KG1 (cell line): ENCODE measurements around the gene SLC66A1.

ENCODE experiments used
- DNase-seq: peaks from one replicate; lab custom pipeline; 2025; lab: John Stamatoyannopoulos, UW

Gene SLC66A1

DNA sequence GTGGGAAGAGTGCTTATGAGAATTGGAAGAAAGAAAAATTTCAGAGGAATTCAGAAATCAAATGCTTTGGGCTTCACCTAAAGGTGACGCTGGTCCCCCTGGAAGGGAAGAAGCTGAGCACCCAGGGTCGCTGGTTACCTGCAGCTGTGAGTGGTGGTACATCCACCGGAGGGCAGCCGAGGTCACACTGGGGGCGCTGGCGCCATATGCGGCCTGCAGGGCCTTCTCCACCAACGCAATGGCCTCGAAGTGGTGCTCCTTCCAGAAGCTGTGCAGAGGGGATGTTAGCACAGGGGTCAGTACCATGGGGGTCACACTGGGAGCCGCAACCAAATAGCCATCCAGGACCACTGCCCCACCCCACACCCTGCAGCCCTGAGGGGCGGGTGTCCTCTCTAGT is 6.2 kb upstream of the SLC66A1 start:
- DNase-seq, result no peak

DNA sequence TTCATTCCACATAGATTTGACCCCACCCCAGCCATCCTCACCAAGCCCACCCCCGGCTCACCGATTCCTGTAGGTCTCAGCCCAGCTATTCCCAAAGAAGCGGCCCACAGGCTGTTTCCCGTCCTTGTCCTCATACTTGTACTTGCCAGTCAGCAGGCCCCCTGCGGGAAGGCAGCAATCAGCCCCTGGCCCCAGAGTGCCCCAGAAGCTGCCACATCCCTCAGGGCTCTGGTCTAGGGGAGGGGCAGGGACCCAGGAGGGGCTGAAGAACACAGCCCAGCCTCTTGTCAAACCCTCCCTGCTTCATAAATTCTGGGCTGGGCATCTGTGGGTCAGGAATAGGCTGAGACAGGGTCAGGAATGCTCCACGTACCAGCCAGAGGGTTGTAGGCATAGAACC is 5.2 kb upstream of the SLC66A1 start:
- no peak for DNase-seq

DNA sequence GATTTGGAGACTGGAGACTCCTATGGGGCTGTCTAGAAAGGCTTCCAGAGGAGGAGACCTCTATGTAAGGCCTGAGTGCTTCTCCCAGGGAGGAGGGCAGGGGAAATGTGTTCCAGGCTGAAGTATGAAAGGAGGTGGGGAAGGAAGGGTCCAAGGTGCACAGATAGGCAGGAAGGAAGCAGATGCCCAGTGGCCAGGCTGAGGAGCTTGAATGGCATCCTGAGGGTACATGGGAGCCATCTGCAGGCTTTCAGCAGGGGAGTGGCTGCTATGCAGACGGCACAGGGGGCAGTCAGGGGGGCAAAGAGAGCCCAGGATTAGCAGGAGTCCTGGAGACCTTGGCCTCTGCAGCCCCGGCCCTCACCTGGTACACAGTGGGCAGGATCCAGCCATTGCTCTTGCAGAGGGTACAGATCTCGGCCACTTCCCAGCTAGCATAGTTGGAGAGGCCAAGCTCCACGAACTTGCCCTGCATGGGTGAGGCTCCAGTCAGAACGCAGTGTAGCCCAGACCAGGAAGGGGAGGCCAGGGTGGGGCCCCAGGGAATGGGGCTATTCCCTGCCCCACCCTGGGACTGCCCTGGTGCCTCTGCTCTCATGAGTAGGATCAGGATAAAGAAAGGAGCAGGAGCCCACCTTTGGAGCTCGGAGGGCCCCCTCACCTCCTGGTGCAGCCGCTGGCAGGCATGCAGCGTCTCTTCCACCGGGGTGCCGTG is 4.2 kb upstream of the SLC66A1 start:
- DNase-seq, result no peak

DNA sequence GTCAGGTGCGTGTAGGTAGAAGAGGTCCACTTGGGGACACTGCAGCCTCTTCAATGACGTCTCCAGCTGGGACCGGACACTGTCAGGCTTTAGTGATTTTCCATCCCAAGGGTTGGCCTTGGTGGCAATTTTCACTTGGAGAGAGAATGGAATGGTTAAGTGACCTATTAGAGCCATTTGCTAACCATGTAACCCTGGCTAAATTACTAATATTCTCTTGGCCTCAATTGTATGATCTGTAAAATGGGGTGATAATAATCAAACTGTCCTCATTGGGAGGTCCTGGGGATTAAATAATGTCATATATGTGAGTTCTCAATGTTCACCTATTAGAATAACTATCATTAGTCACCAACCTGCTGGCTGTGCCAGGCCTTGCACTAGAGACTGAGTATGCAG is 3.6 kb upstream of the SLC66A1 start:
- DNase-seq, result no peak

DNA sequence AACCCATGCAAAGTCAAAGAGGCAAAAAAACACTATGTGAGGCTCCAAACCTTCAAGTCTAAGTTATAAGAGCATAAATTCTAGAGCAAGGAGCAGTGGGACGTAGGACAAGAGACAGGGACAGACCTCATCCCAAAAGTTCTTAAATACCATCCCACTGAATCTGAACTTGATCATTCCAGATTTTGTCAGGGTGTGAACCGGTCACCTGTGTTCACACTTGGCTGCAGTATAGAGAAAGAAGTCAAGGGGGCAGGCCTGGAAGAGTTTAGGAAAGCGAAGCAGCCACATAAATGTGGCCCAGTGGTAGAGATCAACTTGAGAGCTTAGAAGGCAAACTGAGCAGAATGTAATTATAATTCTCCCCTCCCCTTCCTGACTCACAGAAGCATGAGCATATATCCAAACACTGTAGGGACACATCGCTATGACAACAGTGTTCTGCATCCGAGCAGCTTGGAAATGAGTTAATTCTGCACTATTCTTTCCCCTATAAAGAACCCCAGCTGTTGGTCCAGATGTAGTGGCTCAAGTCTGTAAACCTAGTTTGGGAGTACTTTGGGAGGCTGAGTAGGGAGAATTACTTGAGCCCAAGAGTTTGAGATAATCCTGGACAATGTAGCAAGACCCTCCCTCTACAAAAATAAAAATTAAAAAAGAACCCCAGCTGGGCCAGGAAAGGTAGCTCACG is 2.9 kb upstream of the SLC66A1 start:
- no peak for DNase-seq

DNA sequence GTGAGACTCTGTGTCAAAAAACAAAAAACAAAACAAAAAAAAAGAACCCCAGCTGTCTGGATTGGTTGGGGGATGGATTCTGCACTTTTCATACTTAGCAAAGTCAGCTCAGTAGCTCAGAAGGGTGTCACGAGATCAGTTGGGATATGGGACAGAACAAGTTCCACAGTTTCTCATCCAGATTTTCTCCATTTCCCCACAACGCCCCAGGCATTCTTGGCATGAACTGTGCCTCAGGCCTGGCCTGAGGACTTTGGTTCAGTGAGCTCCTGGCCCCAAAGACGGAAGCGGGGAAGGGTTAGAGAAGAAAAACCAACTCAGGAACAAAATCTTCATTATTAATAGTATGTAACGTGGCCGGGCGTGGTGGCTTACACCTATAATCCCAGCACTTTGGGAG is 2.1 kb upstream of the SLC66A1 start:
- DNase-seq, result no peak

DNA sequence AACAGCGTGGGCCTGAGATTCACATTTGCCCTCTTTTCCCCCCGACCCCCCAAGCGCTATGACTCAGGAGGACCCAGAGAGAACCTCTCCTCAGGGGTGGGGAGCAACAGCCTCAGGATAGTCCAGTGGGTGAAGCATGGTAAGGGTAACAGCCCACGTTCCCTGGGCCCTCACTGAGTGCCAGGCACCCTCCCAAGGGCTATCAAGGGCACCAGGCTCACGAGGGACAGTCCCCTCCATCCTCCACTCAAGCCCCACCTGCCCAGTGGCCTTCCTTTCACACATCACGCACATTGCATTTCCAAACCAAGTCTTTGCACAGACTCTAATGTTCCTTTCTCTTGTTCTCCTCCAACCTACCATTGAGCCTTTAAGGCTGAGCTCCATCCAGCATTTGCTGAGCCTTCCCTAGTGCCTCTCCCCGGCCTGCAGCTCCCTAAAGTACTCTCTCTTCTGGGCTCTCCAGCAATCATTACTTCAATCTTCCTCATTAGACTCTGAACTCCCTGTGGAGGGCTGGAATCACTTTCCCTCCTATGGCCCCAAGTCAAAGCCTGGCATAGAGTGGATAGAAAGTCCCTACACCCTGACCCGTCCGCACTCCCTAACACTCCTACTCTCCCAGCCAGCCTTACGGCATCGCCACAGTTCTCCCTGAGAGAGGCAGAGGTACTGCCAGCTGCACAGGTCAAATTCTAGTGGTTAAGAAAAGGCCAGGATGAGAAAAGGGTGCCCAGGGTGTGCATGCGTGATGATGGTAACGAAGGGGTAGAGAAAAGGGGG is 1.2 kb upstream of the SLC66A1 start:
- DNase-seq, result no peak

DNA sequence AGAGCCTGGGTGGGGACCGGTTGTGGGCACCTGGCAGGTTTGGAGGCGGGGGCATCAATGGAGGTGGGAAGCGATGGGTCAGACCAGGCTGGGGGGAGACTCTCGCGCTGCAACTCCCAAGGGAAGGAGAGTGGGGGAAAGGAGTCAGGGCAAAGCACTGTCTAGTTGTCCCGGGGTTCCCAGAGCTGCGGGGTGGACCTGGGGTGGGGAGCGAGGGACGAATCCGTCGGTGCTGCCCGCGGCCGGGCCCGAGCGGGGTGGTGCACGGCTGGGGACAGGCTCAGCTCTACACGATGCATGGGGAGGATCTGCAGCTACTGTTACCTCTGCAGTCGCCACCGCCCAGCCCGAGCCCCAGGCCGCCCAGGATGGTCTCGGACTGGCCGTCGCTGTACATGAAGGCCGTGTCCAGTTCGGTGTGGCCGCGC is 609 bp upstream of the SLC66A1 start:
- DNase-seq, result no peak

DNA sequence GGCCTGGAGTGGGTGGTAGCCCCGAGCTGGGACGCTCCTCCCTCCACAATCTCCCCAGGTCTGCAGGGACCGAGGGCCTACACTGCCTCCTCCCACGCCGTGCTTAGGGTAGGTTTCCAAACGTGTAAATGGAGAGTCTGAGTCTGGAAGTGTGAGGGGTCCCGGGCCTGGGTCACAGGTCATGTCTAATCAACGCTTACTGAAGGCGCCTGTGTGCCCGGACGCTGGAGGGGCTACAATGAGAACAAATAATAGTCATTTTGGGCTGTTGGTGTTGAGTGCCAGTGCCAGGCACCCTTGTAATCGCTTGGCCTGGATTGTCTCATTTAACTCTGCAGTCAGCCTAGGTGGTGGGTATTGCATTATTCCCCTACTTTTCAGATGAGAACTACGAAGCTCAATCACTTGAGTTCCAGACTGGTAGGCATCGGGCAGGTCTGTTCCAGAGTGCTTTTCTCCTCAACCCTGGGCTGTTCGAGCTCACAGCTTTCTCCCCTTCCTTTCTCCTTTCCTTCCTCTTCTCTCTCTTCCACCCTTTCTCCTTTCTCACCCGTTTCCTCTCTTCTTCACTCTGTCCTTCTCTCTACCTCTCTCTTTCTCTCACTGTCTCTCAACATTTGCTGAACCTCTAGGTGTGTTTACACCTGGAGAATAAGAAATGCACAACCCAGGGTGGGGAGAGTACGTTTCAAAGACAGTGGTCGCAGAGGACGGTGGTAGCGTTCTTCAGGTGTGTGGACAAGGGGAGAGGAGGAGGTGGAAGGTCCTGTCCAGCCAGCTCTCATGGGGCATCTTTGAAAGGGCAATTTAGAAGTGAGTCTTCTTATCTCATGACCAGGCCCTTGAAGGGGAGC is 883 bp downstream of the SLC66A1 start:
- no peak for DNase-seq

DNA sequence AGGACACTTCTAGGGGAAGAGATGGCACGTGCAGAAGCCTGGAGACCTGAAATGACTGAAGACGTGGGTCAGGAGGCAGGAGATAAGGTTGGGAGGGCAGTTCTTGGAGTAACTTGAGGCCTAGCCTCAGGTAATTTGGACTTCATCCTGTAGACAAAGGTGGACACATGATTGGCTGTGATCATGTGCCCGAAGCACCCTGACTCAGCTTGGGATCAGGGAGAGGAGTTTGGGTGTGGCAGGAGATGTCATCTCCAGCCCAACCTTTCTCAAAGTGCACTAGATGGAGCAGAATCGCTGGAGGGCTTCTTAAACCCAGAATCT is 1.5 kb downstream of the SLC66A1 start:
- no peak for DNase-seq

DNA sequence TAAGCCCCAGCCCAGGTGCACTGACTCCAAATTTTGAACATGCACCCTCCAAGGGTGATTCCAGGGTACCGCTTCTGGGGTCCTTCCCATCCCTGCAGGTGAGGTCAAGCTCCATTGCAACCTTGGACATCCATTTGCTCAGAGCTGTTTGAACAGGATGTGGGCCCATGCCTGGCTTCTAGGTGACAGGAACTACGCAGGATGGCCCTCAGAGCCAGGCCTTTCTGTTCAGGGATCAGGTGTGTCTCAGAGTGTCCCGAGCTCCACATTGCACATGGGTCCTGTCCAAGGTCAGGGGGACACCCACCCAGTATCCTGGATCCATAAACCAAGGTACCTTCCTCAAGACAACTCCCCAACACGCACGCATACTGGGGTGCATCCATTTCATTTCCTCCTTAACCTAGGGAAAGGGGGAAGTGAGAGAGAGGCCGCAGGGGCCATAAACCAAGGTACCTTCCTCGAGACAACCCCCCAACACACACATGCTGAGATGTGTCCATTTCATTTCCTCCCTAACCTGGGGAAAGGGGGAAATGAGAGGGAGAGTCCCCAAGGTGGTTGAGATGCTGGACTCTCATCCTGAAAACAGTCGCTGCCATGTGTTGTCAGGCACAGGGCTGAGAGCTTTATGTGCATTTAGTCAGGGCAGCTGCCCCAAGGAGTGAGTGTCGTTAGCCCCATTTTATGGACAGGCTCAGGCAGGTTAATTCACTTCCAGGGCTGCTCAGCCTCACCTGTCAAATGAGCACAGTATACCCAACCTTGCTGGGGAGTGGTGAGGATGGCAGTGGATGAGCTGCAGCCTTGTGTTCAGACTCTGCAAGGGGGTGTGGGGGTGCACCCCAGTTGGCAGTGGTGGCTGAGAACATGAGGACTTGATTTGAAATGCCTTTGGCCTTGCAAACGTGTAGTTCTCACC is 2.1 kb downstream of the SLC66A1 start:
- DNase-seq, result no peak

DNA sequence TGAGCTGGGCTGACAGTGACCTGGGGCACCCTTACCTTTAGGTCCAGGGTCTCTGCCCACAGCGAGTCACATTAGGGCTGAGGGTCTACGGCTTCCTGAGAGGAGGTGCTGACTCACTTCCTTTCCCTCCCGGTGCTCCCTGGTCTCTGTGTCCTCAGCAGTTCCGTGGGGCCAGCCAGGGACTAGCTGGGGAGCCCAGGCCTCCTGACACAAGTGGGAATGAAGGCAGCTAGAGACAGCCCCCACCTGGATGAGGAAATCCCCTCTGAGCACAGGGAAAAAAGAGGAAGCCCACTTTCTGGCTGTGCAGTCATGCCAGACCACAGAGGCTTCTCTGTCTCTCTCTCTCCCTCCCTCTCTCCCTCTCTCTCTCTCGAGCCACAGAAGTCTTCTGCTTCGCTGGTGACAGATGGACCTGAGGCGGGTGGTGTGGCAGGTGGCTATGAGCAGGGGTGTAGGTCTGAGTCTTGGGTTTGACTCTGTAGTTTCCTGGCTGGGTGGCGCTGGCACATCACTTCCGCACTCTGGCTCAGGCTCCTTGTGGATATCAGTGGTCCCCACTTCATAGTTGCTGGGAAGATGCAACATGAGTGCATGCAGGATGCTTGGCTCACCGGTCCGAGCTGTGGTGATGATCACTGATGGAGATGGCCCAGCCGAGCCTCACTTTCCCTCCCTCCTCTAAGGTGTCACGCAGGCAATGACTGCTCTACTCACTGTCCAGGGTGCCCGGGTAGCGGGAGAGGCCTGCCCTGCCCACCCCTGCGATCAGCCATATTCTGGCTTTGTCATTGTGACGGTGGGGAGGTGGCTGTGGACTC is 3.5 kb downstream of the SLC66A1 start:
- DNase-seq, result peak; percentile 42

DNA sequence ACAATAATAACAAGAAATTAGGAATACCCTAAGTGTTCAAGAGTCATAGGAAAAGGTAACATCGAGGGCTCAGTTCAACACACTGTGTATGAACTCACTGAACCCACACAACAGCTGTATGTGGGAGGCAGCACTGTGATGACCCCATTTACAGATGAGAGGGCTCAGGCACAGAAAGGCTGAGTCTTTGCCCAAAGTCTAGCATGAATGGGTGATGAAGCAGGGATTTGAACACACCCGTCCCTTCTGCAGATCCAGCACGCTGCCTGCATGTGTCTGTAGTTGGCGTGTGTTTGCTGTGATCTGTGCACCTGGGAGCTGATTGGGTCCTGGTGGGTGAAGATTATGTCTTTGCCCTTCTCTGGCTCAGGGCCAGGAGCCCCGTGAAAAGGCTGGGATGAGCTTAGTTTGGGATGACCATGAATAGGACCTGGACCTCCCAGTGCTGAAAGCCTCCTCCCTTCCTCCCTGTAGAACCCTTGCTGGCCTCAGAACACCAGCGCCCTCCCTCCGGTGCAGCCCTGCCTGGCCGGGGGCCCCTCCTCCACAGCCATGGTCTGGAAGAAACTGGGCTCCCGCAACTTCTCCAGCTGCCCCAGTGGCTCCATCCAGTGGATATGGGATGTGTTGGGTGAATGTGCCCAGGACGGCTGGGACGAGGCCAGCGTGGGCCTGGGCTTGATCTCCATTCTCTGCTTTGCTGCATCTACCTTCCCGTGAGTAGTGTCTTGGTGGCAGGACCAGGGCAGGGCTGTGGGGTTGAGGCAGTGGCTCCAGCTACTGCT is 5.2 kb downstream of the SLC66A1 start:
- DNase-seq, result no peak

DNA sequence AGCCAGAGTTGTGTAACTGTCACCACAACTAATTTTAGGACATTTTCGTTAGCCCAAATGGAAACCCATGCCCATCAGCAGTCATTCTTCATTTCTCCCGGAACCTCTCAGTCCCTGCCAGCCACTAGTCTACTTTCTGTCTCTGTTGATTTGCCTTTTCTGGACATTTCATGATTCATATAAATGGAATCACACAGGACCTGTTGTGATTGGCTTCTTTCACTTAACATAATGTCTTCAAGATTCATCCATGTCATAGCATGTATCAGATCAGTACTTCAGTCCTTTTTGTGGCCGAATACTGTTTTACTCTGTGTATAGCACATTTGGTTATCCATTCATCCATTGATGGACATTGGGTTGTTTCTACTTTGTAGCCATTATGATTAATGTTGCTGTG is 7.1 kb downstream of the SLC66A1 start:
- no peak for DNase-seq

DNA sequence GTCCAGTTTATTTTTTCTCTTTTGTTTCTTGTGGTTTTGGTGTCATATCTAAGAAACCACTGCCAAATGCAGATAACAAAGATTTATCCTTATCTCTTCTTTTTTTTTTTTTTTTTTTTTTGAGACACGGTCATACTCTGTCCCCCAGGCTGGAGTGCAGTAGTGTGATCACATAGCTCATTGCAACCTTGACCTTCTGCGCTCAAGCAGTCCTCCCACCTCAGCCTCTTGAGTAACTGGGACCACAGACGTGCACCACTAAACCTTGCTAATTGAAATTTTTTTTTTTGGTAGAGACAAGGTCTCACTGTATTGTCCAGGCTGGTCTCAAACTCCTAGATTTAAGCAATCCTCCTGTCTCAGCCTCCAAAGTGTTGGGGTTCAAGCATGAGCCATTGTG is 8.9 kb downstream of the SLC66A1 start:
- no peak for DNase-seq

DNA sequence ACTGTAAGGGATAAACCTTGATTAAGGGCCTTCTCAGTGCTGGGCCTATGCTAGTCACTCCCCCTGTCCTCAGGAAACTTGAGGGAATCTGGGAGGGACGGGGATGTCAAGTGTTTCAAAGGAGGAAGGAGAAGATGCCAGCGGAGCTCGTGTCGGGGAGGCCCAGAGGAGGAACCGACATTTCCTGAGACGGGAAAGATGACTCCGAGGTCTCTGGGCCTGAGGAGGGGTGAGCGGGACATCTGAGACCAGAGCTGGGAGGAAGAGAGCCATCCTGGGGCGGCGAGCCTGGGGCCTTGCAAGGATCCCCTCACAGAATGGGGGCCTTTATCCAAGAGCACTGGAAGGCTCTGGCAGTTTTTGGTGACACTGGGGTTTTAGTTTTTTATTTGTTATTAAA is 10.4 kb downstream of the SLC66A1 start:
- DNase-seq, result no peak

DNA sequence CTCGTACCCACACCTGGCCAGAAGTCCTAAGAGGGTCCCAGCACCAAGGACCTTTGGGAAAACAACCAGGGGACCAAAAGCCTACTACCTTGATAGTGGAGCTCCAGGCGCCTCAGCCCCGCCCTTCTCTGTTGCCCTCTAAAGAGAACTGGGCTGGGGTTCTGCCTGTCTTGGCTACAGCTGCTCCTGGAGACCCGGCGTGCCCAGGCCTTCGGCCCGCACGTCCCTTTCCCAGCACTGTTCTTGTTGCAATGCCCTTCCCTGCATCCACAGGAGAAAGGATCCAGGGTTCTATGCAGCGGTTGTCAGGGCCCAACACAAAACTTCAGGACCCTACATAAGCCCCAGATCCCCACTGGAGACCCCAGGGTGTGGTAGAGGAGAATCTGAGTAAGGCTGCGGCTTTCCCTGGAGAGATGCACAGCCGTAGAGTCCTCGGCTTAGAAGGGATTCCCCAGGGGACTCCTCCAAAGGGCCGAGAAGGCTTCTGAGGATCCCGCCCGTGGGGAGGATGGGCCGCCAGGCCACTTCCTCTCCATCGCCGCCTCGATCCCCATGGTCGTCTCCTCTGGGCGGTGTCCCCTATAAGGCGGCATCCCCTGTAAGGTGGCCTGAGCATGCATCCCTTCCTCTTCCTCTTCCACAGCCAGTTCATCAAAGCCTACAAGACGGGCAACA is 12.0 kb downstream of the SLC66A1 start:
- no peak for DNase-seq

DNA sequence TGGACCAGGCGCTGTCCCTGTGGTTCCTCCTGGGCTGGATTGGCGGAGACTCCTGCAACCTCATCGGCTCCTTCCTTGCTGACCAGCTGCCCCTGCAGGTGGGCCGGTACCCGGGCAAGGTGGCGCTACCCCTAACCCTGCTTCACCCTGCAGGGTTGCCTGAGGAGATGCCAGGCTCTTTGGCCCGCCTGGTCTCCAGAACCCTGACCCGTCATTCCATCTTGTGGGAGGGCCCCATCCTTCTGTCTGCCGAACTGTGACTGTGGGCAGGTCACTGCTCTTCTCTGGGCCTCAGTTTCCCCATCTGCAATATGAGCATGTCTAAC is 12.5 kb downstream of the SLC66A1 start:
- DNase-seq, result no peak

DNA sequence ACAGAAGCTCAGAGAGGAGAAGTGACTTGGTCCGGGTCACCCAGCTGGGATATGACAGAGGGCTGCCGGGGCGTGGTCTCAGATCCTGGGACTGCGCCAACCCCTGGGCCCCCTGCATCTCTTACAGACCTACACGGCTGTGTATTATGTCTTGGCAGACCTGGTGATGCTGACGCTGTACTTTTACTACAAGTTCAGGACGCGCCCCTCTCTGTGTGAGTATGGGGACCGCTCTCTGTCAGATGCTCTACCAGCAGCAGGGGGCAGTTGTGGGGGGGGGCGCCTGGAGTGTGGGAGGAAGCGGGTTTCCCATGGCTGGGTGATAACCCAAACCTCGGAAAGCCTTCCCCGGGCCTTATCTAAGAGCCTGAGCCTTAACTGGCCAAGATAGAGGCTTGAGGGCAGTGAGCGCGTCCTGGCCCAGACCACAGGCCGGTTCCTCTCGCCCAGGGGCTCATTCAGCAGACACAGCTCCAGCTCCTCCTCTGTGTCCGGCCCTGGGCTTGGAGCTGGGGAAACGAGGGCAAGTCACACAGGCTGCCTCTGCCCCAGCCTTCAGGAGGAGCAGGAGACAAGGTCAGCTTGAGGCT is 13.3 kb downstream of the SLC66A1 start:
- no peak for DNase-seq
